ENCODE measurements around the gene TMEM69. TPM values are rescaled to one million over a fixed set of nuclear protein-coding genes. Genes with fewer than 3 reads are reported as not detected.

The TMEM69 gene
- total RNA-seq, 1 donor from 2014 or later = 15.1 TPM

Other genes starting within 250 kb of the TMEM69 start
- 1.3 to 2.7 TPM (median 1.6 TPM) in 3 replicates for gene TESK2, start 197.0 kb upstream of the TMEM69 start, total RNA-seq
- gene CCDC163, start 188.1 kb upstream of the TMEM69 start, total RNA-seq = 1.6 to 2.0 TPM (median 1.8 TPM) in 3 replicates
- 4.6 to 8.9 TPM (median 5.9 TPM) in 3 replicates for gene MMACHC, start 187.9 kb upstream of the TMEM69 start, total RNA-seq
- 291 to 523 TPM (median 297 TPM) in 3 replicates for gene PRDX1, start 166.3 kb upstream of the TMEM69 start, total RNA-seq
- 154 to 206 TPM (median 167 TPM) in 3 replicates for gene AKR1A1, start 137.4 kb upstream of the TMEM69 start, total RNA-seq
- 38.9 to 76.9 TPM (median 42.3 TPM) in 3 replicates for gene NASP, start 104.1 kb upstream of the TMEM69 start, total RNA-seq
- 0.90 to 2.8 TPM (median 0.90 TPM) in 3 replicates for gene CCDC17, start 64.1 kb upstream of the TMEM69 start, total RNA-seq
- 82.5 to 85.5 TPM (median 84.0 TPM) in 3 replicates for gene GPBP1L1, start 1.6 kb upstream of the TMEM69 start, total RNA-seq
- 20.3 to 22.7 TPM (median 20.4 TPM) in 3 replicates for gene IPP, start 62.5 kb downstream of the TMEM69 start, total RNA-seq
- gene MAST2, start 115.4 kb downstream of the TMEM69 start, total RNA-seq = 51.2 to 61.8 TPM (median 53.2 TPM) in 3 replicates